ENCODE results near the gene MET.
"Not testable (repeated sequence)": the region's sequence is repeated elsewhere in the genome, so short reads cannot be mapped to it uniquely, and the experiment has no call there.

MET gene

GRCh38 chr7:116671681-116672595 is at the start of gene MET:
TSS of gene MET (plus strand) at chr7:116672196. CDS start at chr7:116699085, 26,889 bp downstream.
- peak; percentile 74 for DNase-seq (ENCODE audit: low spot score)

- DNase-seq (ENCODE audit: low spot score) = no peak
Observed at GRCh38 chr7:116626886-116627285, 45.1 kb upstream of the MET start.

DNA sequence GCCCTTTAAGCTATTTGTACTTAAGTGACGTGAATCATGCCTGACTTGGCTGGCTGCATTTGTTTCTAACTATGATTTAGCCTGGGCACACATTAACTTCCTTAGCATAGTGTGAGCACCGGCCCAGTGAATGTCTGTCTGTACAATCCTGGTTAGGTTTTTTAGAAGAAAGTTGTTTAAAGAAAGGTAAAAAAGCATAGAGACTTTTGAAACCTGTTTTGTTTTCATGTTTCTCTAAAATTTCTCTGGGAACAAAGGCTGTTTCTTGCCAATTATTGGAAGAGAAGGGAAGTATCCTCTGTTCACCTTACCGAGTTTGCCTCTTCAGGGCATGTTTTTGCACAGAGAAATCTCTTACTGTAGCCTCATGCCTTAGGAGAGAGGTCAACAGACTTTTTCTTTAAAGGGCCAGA is 42.9 kb upstream of the MET start:
- no peak for DNase-seq (ENCODE audit: low spot score)

DNA sequence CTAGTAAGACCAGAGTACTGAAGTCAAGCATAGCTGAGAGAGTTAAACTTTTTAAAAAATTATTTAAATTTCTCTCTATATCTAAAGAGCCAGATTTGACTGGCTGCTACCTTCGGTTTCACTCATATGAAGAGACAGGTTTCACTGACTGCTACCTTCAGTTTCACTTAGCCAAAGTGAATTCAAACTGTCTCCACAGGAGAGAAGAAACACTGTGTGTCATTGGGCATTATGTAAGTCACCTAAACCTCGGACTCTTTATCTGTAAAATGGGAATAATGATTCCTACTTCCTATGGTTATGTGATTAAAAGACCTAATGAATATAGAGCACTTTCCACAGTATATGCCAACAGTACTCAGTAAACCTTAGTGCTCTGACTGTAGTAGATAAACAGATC is 41.6 kb upstream of the MET start:
- DNase-seq (ENCODE audit: low spot score) = no peak

- DNase-seq (ENCODE audit: low spot score) = no peak
Observed at GRCh38 chr7:116630932-116631671, 40.9 kb upstream of the MET start.

GRCh38 chr7:116631676-116632075 is 40.3 kb upstream of the MET start:
- no peak for DNase-seq (ENCODE audit: low spot score)

- DNase-seq (ENCODE audit: low spot score) = no peak
Observed at GRCh38 chr7:116632384-116632783, 39.6 kb upstream of the MET start.

DNA sequence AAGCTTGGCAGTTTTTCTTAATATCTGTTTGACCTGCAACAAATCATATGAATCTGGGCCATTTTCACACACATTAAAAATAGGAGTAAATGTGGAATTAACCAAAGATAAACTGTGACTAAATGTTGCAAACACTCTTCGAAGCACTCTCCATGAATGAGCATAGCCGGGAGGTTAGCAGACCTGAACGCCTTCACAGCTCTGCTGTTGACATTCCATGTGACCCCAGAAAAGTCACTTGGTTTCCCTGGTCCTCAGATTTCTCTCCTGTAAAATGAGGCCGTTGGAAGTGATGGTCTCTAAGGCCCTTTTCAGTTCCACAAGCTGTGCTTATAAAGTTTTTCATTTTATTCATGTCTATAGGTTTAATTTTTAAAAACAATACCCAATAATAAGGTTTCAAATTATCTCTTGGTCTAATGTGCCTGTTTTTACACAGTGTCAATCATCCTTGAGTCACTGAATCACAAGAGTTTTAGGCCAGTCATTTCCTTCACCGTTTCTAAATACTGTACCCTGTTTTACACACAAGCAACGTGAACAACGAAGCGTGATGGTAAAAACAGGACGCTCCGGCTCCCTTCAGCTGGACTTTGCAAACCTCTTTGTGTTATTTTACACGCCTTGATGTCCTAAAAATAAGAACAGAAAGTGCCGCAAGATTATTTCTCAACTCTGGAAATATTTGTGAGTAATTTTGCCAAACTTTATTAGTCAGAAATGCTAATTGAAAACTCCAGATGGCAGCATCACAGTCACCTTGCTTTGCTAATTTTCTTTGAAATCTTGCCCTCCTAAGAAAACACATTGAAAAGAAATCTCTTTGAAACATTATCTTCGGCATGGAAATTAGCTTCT is 38.6 kb upstream of the MET start:
- no peak for DNase-seq (ENCODE audit: low spot score)

DNA sequence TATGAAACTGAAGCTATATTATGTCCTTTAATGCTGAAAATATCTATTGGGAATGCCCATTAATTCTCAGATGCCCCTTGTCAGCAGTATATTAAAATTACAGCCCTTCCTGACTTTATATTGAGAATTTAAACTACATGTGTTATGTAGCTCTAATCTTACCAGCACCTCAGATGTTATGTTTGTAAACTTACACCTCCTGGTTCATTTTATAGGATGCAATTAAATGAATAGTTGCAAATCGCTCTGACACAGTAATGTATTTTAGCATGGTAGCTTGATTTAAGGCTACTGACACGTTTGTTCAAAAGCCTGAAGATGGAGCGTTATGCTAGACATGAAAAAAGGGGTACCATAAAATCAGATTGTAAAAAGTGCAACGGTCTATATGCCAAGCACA is 35.0 kb upstream of the MET start:
- no peak for DNase-seq (ENCODE audit: low spot score)

- not testable (repeated sequence) for DNase-seq (ENCODE audit: low spot score)
Observed at GRCh38 chr7:116638592-116638991, 33.4 kb upstream of the MET start.

DNA sequence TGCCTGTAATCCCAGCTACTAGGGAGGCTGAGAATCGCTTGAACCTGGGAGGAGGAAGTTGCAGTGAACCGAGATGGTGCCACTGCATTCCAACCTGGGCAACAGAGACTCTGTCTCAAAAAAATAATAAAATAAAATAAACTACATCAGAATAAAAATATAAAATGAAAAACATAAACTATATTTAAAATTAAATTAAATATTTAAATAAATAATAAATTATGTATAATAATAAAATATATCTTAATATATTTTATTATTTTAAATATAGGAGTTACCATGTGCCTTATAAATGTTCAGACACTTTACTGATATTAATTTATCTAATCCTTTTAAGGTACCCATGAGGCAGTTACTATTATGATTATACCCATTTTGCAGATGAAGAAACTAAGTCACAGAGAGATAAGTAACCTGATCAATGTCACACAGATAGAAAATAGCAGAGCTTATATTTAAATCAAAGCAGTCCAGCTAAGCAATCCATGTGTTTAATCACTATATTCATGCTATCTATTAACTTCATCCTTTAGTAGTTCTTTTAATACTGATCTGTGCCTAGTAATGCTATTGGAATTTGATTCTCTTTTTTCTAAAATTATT is 30.3 kb upstream of the MET start:
- no peak for DNase-seq (ENCODE audit: low spot score)

- not testable (repeated sequence) for DNase-seq (ENCODE audit: low spot score)
Observed at GRCh38 chr7:116643148-116643547, 28.8 kb upstream of the MET start.

DNA sequence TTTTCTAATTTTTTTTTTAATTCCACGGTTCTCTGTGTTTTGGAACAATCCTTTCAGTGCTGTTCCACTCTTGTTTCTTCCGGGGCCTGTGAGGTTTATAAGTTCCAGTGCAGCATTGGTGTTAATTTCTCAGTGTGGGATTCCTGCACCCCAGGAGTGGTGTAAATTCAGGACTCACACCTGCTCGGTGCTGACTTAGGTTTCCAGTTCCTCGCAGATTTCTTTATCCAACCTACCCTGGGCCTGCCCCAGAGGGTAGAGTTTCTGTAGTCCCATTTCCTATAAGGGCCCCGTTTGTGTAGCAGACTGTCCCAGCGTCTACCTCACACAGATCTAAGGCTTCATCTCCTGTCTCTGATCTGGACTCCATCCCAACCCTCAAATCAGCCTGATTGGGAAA is 27.4 kb upstream of the MET start:
- DNase-seq (ENCODE audit: low spot score) = no peak

DNA sequence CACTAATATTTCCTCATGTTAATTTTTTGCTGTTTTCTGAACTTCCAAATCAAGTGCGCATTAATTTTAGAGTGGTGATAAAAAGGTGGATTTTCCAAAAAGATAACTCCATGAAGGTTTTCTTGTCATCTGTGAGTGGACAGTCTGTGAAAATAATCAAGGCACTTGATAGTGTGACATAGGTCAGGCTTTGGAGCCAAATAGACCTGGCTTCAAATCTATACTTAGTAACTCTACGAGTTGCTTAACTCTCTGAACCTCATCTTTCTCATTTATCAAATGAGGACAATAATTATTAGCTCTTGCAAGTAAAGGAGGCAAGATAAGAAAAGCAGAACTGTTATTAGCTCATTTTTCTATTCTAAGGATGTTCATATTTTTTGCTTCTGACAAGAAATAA is 24.7 kb upstream of the MET start:
- DNase-seq (ENCODE audit: low spot score) = no peak

DNA sequence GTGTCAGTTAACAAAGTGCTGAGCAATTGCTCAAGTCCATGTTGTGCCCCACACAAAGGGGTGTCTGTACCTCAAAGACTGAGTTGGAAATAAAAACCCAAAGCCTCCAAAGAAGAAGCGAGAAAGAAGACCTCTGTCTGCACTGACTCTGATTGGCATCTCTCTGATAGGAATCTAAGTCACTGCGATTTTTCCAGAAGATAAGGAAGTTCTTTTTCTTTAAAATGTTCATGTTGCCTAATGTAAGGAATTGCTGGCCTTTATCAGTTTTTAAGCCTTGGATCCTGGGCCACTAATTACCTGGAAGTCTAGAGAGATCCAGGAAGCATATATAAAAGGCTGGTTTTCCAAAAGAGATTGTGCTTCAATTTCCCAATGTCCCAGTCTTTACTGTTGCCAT is 24.1 kb upstream of the MET start:
- no peak for DNase-seq (ENCODE audit: low spot score)

DNA sequence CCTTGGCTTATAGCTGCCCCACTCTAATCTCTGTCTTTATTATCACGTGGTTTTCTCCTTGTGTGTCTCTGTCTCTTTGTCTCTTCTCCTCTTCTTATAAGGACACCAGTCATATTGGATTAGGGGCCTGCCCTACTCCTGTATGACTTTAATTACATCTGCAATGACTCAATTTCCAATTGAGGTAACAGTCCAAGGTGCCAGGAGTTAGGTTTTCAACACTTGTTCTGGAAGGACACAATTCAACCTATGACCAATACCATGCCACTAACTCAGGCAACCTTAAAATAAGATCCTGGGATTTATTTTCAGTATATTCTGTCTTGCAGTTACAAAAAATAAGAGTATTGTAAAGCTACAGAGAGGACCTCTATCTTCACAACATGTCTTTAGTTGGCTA is 21.6 kb upstream of the MET start:
- DNase-seq (ENCODE audit: low spot score) = no peak

DNA sequence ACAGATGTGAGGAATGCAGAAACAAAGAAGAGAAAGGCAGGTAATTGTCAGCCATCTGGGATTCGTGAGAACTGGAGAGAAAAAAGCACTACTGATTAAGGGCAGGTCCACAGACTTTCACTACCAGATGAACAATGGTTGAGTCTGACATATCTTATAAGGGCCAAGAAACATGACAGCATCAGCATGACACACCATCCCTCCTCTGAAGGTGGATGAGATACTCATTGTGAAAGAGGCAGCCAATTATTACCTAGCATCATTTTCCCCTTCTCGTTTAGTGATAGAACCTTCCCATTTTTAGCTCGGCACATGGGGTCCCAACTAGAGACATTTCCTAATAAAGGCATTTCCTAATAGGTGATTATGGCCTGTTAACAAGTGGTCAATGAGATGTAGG is 19.2 kb upstream of the MET start:
- no peak for DNase-seq (ENCODE audit: low spot score)

DNA sequence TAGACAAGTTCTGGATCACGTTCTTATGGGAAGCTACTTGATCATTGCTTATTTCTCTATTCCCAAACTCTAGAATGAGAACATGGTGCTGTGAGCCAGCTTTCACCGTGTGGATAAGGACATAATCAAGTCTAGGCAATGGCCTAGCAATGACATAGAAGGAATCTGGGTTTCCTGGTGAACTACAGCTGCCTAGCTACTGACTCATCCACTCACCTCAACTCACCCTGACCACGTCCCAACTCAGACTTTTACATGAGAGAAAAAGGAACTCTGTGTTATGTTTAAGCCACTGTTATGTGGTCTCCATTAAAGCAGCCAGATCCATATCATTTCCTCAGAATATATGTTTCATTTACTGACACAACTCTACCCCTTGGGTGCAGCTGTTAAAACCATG is 18.8 kb upstream of the MET start:
- DNase-seq (ENCODE audit: low spot score) = no peak

DNA sequence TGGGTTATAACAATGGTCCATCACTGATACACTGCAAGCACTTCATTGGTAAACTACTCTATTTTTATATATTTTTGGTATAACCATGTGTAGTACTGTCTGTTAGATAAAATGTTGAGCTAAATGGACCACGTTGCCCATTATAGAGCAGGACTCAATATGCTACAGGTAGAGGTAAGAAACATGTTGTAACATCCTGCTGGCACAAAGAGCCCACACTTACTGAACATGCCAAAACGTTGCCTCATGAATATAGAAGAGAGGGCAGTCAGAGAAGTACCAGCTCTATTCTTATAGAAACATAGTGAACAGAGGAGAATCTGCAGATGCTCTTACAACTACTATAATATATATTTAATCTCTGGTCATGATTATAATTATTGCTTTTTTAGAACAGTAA is 18.4 kb upstream of the MET start:
- no peak for DNase-seq (ENCODE audit: low spot score)

DNA sequence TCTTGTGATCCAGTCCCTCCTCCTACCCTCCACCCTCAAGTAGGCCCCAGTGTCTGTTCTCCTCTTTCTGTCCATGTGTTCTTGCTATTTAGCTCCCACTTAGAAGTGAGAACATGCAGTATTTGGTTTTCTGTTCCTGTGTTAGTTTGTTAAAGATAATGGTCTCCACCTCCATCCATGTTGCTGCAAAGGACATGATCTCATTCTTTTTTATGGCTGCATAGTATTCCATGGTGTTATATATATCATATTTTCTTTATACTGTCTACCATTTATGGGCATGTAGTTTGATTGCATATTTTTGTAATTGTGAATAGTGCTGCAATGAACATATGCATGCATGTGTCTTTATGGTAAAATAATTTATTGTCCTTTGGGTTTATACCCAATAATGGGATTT is 12.7 kb upstream of the MET start:
- DNase-seq (ENCODE audit: low spot score) = not testable (repeated sequence)

GRCh38 chr7:116661865-116662264 is 10.1 kb upstream of the MET start:
- no peak for DNase-seq (ENCODE audit: low spot score)

DNA sequence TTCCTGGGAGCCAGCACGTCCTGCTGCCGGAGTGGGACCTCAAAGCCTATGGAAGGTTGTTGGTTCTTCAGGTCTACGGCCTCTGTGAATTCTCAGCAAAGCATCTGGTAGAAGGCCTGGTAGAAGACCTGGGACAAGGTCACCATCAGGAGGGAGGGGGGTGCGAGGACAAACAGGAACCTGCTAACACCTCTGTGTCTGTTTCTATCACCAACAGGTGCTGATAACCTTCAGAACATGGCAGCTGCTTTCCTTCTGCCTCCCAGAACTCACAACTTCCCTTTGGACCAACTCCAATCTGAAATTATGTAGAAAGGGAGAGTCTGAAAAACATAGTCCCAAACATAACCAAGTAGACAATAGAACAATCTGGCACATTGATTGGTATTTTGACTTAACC is 8.3 kb upstream of the MET start:
- no peak for DNase-seq (ENCODE audit: low spot score)
